Measurements from ENCODE around the gene ABCA5.
"Not testable (repeated sequence)": the region's sequence is repeated elsewhere in the genome, so short reads cannot be mapped to it uniquely, and the experiment has no call there.

Gene ABCA5

GRCh38 chr17:69325518-69326376, 1.2 kb downstream of the ABCA5 start:
- DNase-seq (ENCODE audit: low read depth in 3 of 3), result no peak

GRCh38 chr17:69323806-69324205, 3.1 kb downstream of the ABCA5 start:
- DNase-seq (ENCODE audit: low read depth in 3 of 3), result no peak

GRCh38 chr17:69320908-69321238, 6.1 kb downstream of the ABCA5 start:
- no peak for DNase-seq (ENCODE audit: low read depth in 3 of 3)

- no peak for DNase-seq (ENCODE audit: low read depth in 3 of 3)
Measured at GRCh38 chr17:69320210-69320907, 6.6 kb downstream of the ABCA5 start.

- no peak for DNase-seq (ENCODE audit: low read depth in 3 of 3)
Measured at GRCh38 chr17:69317625-69318024, 9.3 kb downstream of the ABCA5 start.

GRCh38 chr17:69314246-69315065, 12.5 kb downstream of the ABCA5 start:
- DNase-seq (ENCODE audit: low read depth in 3 of 3), result no peak

GRCh38 chr17:69305177-69305576, 21.8 kb downstream of the ABCA5 start:
- DNase-seq (ENCODE audit: low read depth in 3 of 3), result no peak

- DNase-seq (ENCODE audit: low read depth in 3 of 3), result no peak
Measured at GRCh38 chr17:69302682-69303081, 24.3 kb downstream of the ABCA5 start.

- no peak for DNase-seq (ENCODE audit: low read depth in 3 of 3)
Measured at GRCh38 chr17:69300222-69300621, 26.7 kb downstream of the ABCA5 start.

GRCh38 chr17:69298120-69298722, 28.7 kb downstream of the ABCA5 start:
- DNase-seq (ENCODE audit: low read depth in 3 of 3), result not testable (repeated sequence)

GRCh38 chr17:69287168-69287567, 39.8 kb downstream of the ABCA5 start:
- no peak for DNase-seq (ENCODE audit: low read depth in 3 of 3)

- DNase-seq (ENCODE audit: low read depth in 3 of 3), result no peak
Measured at GRCh38 chr17:69286257-69286656, 40.7 kb downstream of the ABCA5 start.

- DNase-seq (ENCODE audit: low read depth in 3 of 3), result no peak
Measured at GRCh38 chr17:69284646-69285045, 42.3 kb downstream of the ABCA5 start.

GRCh38 chr17:69282002-69282401, 44.9 kb downstream of the ABCA5 start:
- no peak for DNase-seq (ENCODE audit: low read depth in 3 of 3)

- not testable (repeated sequence) for DNase-seq (ENCODE audit: low read depth in 3 of 3)
Measured at GRCh38 chr17:69276279-69276678, 50.7 kb downstream of the ABCA5 start.

GRCh38 chr17:69275751-69276150, 51.2 kb downstream of the ABCA5 start:
- DNase-seq (ENCODE audit: low read depth in 3 of 3), result no peak

GRCh38 chr17:69271023-69271422, 55.9 kb downstream of the ABCA5 start:
- DNase-seq (ENCODE audit: low read depth in 3 of 3), result no peak

GRCh38 chr17:69269131-69269998, 57.6 kb downstream of the ABCA5 start:
- no peak for DNase-seq (ENCODE audit: low read depth in 3 of 3)

- no peak for DNase-seq (ENCODE audit: low read depth in 3 of 3)
Measured at GRCh38 chr17:69268543-69269014, 58.4 kb downstream of the ABCA5 start.

- DNase-seq (ENCODE audit: low read depth in 3 of 3), result no peak
Measured at GRCh38 chr17:69267219-69267618, 59.7 kb downstream of the ABCA5 start.

- no peak for DNase-seq (ENCODE audit: low read depth in 3 of 3)
Measured at GRCh38 chr17:69265873-69266272, 61.1 kb downstream of the ABCA5 start.

Data from stimulated activated CD4-positive, alpha-beta T cell treated with anti-CD3 and anti-CD28 coated beads, TNF-alpha, amount 100 ng/mL, for 4 hours (primary cell).